Measurements from ENCODE around the gene ZBED4. TPM values are rescaled to one million over a fixed set of nuclear protein-coding genes. Genes with fewer than 3 reads are reported as not detected.

The ZBED4 gene
- total RNA-seq, 4 donors from 2014 or later: 0.59 to 16.4 (median 12.7) TPM

DNA sequence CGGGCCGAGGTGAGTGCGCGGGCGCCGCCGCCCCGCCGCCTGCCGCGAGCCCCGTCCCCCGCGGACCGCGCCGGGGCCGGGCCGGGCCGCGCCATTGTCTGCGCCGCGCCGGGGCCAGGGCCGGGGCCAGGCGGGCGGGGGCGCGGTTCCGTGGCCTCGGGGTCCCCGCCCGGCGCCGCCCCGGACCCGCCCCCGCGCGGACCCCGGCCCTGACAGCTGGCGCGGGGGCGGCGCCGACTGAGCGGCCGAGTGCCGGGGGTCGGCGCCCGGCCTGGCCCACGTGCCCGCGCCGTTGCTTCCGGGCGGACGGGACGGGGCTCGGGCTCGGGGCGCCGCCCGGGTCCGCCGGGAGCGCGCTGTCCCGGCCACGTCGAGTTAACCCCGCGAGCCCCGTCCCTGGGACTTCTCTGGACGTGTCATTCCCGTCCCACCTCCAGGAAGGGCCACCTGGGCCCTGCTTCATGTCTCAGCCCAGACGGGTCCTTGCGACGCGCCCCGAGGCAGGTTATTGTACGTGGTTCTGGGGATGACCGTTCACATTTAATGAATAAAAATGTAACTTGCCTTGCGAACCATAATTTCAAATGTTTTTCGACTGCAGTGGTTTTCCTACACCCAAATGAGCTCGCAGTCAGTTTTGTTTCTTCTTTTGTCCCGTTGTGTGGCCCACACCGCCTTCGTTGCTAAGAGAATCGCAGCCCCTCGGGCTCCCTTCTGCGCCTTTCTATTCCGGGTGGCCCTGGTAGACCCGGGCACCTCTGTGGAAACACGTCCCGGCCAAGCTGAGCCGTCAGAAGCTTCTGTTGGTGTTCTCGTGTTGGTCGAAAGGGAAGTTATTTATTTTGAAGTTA lies 562 bp downstream of the ZBED4 start:
- Histone ChIP-seq H3K27ac (peak overlapping the region; percentile 57 to 62), H3K4me3 (peak overlapping the region; percentile 56 to 71), H3K27me3 (peaks cover 5 to 6% of the 10 kb centered on the region in 2 donors), H3K4me1 (peaks cover 0 to 13% of the 10 kb centered on the region in 2 donors), H3K9me3 (no peaks in the 10 kb centered on the region), H3K36me3 (no peaks in the 10 kb centered on the region)
- DNase-seq: peak in 1 of 2 donors; percentile 36
- intact Hi-C loops (cut with DNase I; ENCODE audit: low total_unique reads): no loop called here
- TF ChIP-seq, protein P1, sequence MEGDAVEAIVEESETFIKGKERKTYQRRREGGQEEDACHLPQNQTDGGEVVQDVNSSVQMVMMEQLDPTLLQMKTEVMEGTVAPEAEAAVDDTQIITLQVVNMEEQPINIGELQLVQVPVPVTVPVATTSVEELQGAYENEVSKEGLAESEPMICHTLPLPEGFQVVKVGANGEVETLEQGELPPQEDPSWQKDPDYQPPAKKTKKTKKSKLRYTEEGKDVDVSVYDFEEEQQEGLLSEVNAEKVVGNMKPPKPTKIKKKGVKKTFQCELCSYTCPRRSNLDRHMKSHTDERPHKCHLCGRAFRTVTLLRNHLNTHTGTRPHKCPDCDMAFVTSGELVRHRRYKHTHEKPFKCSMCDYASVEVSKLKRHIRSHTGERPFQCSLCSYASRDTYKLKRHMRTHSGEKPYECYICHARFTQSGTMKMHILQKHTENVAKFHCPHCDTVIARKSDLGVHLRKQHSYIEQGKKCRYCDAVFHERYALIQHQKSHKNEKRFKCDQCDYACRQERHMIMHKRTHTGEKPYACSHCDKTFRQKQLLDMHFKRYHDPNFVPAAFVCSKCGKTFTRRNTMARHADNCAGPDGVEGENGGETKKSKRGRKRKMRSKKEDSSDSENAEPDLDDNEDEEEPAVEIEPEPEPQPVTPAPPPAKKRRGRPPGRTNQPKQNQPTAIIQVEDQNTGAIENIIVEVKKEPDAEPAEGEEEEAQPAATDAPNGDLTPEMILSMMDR (IDR thresholded peaks at IDR 0.05): no peak
- TF ChIP-seq POLR2A (IDR thresholded peaks at IDR 0.05): no peak

GRCh38 chr22:49855251-49855911 lies 1.7 kb downstream of the ZBED4 start:
- Histone ChIP-seq H3K9me3 (no peaks in the 10 kb centered on the region), H3K4me1 (peaks cover 0 to 6% of the 10 kb centered on the region in 2 donors), H3K36me3 (no peaks in the 10 kb centered on the region), H3K27ac (no peak overlapping the region), H3K27me3 (no peaks in the 10 kb centered on the region), H3K4me3 (no peak overlapping the region)
- DNase-seq: no peak
- intact Hi-C loops (cut with DNase I; ENCODE audit: low total_unique reads): no loop called here
- TF ChIP-seq POLR2A (IDR thresholded peaks at IDR 0.05): no peak
- TF ChIP-seq, protein P1 (IDR thresholded peaks at IDR 0.05): no peak

- Histone ChIP-seq H3K27ac (no peak overlapping the region), H3K9me3 (no peaks in the 10 kb centered on the region), H3K4me3 (no peak overlapping the region), H3K27me3 (no peaks in the 10 kb centered on the region), H3K4me1 (peaks cover 0 to 6% of the 10 kb centered on the region in 2 donors), H3K36me3 (no peaks in the 10 kb centered on the region)
- TF ChIP-seq, protein P1 (IDR thresholded peaks at IDR 0.05): no peak
- no peak for TF ChIP-seq POLR2A (IDR thresholded peaks at IDR 0.05)
- no peak for DNase-seq
- intact Hi-C loops (cut with DNase I; ENCODE audit: low total_unique reads): no loop called here
These were observed 2.7 kb downstream of the ZBED4 start for GRCh38 chr22:49856343-49856742.

GRCh38 chr22:49856766-49857618 lies 3.3 kb downstream of the ZBED4 start:
- intact Hi-C loops (cut with DNase I; ENCODE audit: low total_unique reads): no loop called here
- Histone ChIP-seq H3K4me3 (no peak overlapping the region), H3K27ac (no peak overlapping the region), H3K9me3 (no peaks in the 10 kb centered on the region), H3K36me3 (no peaks in the 10 kb centered on the region), H3K27me3 (no peaks in the 10 kb centered on the region), H3K4me1 (peaks cover 0 to 6% of the 10 kb centered on the region in 2 donors)
- TF ChIP-seq, protein P1 (IDR thresholded peaks at IDR 0.05): no peak
- no peak for TF ChIP-seq POLR2A (IDR thresholded peaks at IDR 0.05)
- no peak for DNase-seq

Data from uterus (tissue), 4 donors.